GM12878 (cell line): ENCODE results near the gene APOL4. TPM values are rescaled to one million over a fixed set of nuclear protein-coding genes. Genes with fewer than 3 reads are reported as not detected.
A peak's percentile ranks its signal among the peaks of the same experiment; 100 is the strongest.

ENCODE experiments used
- CBX3 ChIP-seq: fragments of 200-600 bp; sonication (generic); IDR thresholded peaks from 2 replicates; pipeline ENCODE4 v1.6.1; 2016; ENCODE audit warnings: low read depth, borderline replicate concordance
- CEBPB ChIP-seq, 2 experiments: fragments of 150-350 bp in 1 of 2; IDR thresholded peaks; 2 replicates each; pipeline ENCODE4 v1.6.1; 2012 to 2014; ENCODE audit warnings: low read depth in 2 of 2, low read length in 2 of 2, borderline replicate concordance in 1 of 2, inconsistent platforms in 1 of 2
- E4F1 ChIP-seq: fragments of 450-650 bp; IDR thresholded peaks from 2 replicates; pipeline ENCODE4 v1.6.1; 2018; ENCODE audit warnings: borderline replicate concordance, mild to moderate bottlenecking; ENCODE audit not compliant: partially characterized antibody
- EP300 ChIP-seq, 2 experiments: fragments of 150-350 bp in 1 of 2; IDR thresholded peaks; 2 replicates each; pipeline ENCODE4 v1.6.1; 2011 to 2012; ENCODE audit warnings: low read depth in 2 of 2, low read length in 2 of 2, borderline replicate concordance in 1 of 2, improper control_type of control experiment in 1 of 2, inconsistent platforms in 1 of 2; ENCODE audit not compliant: control insufficient read depth in 1 of 2
- GABPA ChIP-seq: IDR thresholded peaks from 2 replicates; pipeline ENCODE4 v1.6.1; 2014; ENCODE audit warnings: antibody characterized with exemption, low read depth, mild to moderate bottlenecking, inconsistent platforms
- HCFC1 ChIP-seq: fragments of 150-350 bp; IDR thresholded peaks from 2 replicates; pipeline ENCODE4 v1.6.1; 2014; ENCODE audit warnings: low read length
- IRF3 ChIP-seq: fragments of 450-650 bp; IDR thresholded peaks from 2 replicates; pipeline ENCODE4 v1.6.1; 2014; ENCODE audit warnings: mild to moderate bottlenecking
- MXI1 ChIP-seq: fragments of 150-350 bp; IDR thresholded peaks from 2 replicates; pipeline ENCODE4 v1.6.1; 2011; ENCODE audit warnings: low read depth, mild to moderate bottlenecking, inconsistent platforms, low read length, improper control_type of control experiment
- NR2F1 ChIP-seq: fragments of 450-650 bp; conservative IDR thresholded peaks from 2 replicates; pipeline ENCODE4 v1.6.1; 2017; ENCODE audit warnings: mild to moderate bottlenecking
- PAX8 ChIP-seq: fragments of 450-650 bp; IDR thresholded peaks from 2 replicates; pipeline ENCODE4 v1.6.1; 2017; ENCODE audit warnings: mild to moderate bottlenecking, moderate library complexity
- PML ChIP-seq: IDR thresholded peaks from 2 replicates; pipeline ENCODE4 v1.6.1; 2012; ENCODE audit warnings: low read length, inconsistent platforms
- POLR2A ChIP-seq: IDR thresholded peaks from 2 replicates; pipeline ENCODE4 v1.6.1; 2011; ENCODE audit warnings: low read depth, mild to moderate bottlenecking, low read length
- RAD21 ChIP-seq: IDR thresholded peaks from 2 replicates; pipeline ENCODE4 v1.6.1; 2011; ENCODE audit warnings: mild to moderate bottlenecking, low read depth, low read length, moderate library complexity; ENCODE audit not compliant: insufficient read depth
- SKIL ChIP-seq: fragments of 450-650 bp; IDR thresholded peaks from 2 replicates; pipeline ENCODE4 v1.6.1; 2017; ENCODE audit warnings: mild to moderate bottlenecking, low read depth, inconsistent platforms; ENCODE audit not compliant: poor library complexity, severe bottlenecking
- SMC3 ChIP-seq: IDR thresholded peaks from 2 replicates; pipeline ENCODE4 v1.6.1; 2011; ENCODE audit warnings: low read length, improper control_type of control experiment, borderline replicate concordance
- TBL1XR1 ChIP-seq: IDR thresholded peaks from 2 replicates; pipeline ENCODE4 v1.6.1; 2012; ENCODE audit warnings: low read depth, low read length, improper control_type of control experiment
- TCF12 ChIP-seq: IDR thresholded peaks from 2 replicates; pipeline ENCODE4 v1.6.1; 2011; ENCODE audit warnings: low read depth, mild to moderate bottlenecking, low read length
- ZNF274 ChIP-seq: IDR thresholded peaks from one replicate; pipeline ENCODE4 v1.8.0; 2011; ENCODE audit not compliant: insufficient read length, insufficient read depth
- polyA plus RNA-seq, 11 experiments: library from polyadenylated mRNA; depleted of rRNA in 4 of 11; unstranded in 6 of 11; stranded (reverse) in 5 of 11; fragments of >200 nt; fragmentation: Nextera tagmentation in 4 of 11; fragmentation: Illumina TruSeq in 1 of 11; extraction: Ambion mirVana in 4 of 11; extraction: Trizol in 1 of 11; gene quantifications; 1 replicate in 1 of 11; 2 replicates in 10 of 11; pipeline versions ENCODE4 v1.2.1 to v1.2.3, GENCODE V29; 2011 to 2016; ENCODE audit warnings: inconsistent platforms in 2 of 11, missing spikeins in 2 of 11, low read depth in 1 of 11
- total RNA-seq, 4 experiments: library from RNA; depleted of rRNA in 3 of 4; stranded (reverse); fragments of >200 nt in 3 of 4; fragmentation: Illumina TruSeq in 1 of 4; extraction: Trizol in 1 of 4; gene quantifications; 2 replicates each; pipeline versions ENCODE4 v1.2.1 to v1.2.3, GENCODE V29; 2013 to 2021
- TF ChIP-seq, protein P1 (sequence below): IDR thresholded peaks from 2 replicates; pipeline ENCODE4 v1.6.1; 2011; ENCODE audit warnings: mild to moderate bottlenecking, low read depth, low read length, moderate library complexity; ENCODE audit not compliant: insufficient replicate concordance
- TF ChIP-seq, protein P2 (sequence below): fragments of 450-650 bp; IDR thresholded peaks from 2 replicates; pipeline ENCODE4 v1.6.1; 2017; ENCODE audit warnings: low read depth, mild to moderate bottlenecking, moderate library complexity

Gene APOL4
- total and polyA plus RNA-seq, 10 of the 15 experiments (the other 5 are each of a cell fraction or from before 2014, with no cell fraction given) = 0.03 to 0.24 (median 0.19) TPM; not detected in 7

- TF ChIP-seq IRF3 (no peak), PAX8 (no peak), PML (no peak), EP300 (IDR thresholded peaks at IDR 0.05; ENCODE audit: borderline replicate concordance in 1 of 2, control insufficient read depth in 1 of 2, low read depth in 2 of 2, low read length in 2 of 2) (no peak), CBX3 (no peak), TBL1XR1 (no peak), E4F1 (no peak), SKIL (no peak), TCF12 (no peak), POLR2A (no peak), ZNF274 (no peak), HCFC1 (no peak), SMC3 (no peak), MXI1 (no peak), CEBPB (IDR thresholded peaks at IDR 0.05; ENCODE audit: borderline replicate concordance in 1 of 2, low read depth in 2 of 2, low read length in 2 of 2) (no peak), GABPA (no peak), NR2F1 (peak; percentile 90), RAD21 (no peak)
- TF ChIP-seq, protein P1, sequence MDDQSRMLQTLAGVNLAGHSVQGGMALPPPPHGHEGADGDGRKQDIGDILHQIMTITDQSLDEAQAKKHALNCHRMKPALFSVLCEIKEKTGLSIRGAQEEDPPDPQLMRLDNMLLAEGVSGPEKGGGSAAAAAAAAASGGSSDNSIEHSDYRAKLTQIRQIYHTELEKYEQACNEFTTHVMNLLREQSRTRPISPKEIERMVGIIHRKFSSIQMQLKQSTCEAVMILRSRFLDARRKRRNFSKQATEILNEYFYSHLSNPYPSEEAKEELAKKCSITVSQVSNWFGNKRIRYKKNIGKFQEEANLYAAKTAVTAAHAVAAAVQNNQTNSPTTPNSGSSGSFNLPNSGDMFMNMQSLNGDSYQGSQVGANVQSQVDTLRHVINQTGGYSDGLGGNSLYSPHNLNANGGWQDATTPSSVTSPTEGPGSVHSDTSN = no peak
- TF ChIP-seq, protein P2, sequence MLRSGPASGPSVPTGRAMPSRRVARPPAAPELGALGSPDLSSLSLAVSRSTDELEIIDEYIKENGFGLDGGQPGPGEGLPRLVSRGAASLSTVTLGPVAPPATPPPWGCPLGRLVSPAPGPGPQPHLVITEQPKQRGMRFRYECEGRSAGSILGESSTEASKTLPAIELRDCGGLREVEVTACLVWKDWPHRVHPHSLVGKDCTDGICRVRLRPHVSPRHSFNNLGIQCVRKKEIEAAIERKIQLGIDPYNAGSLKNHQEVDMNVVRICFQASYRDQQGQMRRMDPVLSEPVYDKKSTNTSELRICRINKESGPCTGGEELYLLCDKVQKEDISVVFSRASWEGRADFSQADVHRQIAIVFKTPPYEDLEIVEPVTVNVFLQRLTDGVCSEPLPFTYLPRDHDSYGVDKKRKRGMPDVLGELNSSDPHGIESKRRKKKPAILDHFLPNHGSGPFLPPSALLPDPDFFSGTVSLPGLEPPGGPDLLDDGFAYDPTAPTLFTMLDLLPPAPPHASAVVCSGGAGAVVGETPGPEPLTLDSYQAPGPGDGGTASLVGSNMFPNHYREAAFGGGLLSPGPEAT = peak; percentile 64; the same call in 1 of the 2 replicates
Observed at GRCh38 chr22:36232715-36233401, 31.2 kb upstream of the APOL4 start (continued).
